ENCODE results near the gene NANOS1.

Gene NANOS1

DNA sequence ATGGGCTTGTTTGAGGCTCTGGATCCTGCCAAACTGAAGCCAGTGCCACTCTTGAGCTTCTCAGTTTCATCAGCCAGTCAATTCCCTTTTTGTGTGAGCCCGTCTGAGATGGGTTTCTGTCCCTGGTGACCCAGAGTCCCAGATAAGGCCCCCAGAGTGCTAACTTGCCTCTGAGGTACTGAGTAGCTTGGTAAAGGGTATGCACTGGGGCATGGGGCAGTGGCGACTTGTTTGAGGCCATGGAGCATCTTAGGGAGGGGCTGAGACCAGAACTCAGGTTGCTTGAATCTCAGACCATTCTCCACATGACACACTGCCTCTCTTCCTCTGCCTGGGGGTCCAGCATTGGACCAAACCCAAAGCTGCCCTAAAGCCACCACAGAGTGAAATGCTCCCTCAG, 35.2 kb upstream of the NANOS1 start:
- H3K79me2 ChIP-seq (ENCODE audit: low read length) = no peaks in the 10 kb centered on the region
- no peak overlapping the region for H3K4me3 ChIP-seq (ENCODE audit: low read length)
- no peaks in the 10 kb centered on the region for H3K4me1 ChIP-seq (ENCODE audit: low read length)
- no peak for TF ChIP-seq EZH2phosphoT487 (IDR thresholded peaks at IDR 0.05; ENCODE audit: low read depth)
- TF ChIP-seq, protein P1, sequence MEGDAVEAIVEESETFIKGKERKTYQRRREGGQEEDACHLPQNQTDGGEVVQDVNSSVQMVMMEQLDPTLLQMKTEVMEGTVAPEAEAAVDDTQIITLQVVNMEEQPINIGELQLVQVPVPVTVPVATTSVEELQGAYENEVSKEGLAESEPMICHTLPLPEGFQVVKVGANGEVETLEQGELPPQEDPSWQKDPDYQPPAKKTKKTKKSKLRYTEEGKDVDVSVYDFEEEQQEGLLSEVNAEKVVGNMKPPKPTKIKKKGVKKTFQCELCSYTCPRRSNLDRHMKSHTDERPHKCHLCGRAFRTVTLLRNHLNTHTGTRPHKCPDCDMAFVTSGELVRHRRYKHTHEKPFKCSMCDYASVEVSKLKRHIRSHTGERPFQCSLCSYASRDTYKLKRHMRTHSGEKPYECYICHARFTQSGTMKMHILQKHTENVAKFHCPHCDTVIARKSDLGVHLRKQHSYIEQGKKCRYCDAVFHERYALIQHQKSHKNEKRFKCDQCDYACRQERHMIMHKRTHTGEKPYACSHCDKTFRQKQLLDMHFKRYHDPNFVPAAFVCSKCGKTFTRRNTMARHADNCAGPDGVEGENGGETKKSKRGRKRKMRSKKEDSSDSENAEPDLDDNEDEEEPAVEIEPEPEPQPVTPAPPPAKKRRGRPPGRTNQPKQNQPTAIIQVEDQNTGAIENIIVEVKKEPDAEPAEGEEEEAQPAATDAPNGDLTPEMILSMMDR (IDR thresholded peaks at IDR 0.05; ENCODE audit: low read depth, low read length) = no peak
- H2AFZ ChIP-seq (ENCODE audit: low read depth, low read length) = no peak overlapping the region
- H3K9ac ChIP-seq (ENCODE audit: low read length) = no peak overlapping the region
- no peak overlapping the region for H3K27ac ChIP-seq (ENCODE audit: low read length)
- no peaks in the 10 kb centered on the region for H4K20me1 ChIP-seq (ENCODE audit: insufficient read depth, low read length)
- no peaks in the 10 kb centered on the region for H3K36me3 ChIP-seq (replicated peaks; ENCODE audit: low read depth, low read length)
- H3K4me2 ChIP-seq (ENCODE audit: low read length) = no peak overlapping the region
- H3K9me3 ChIP-seq (ENCODE audit: insufficient read depth, low read length) = no peaks in the 10 kb centered on the region
- H3K27me3 ChIP-seq (ENCODE audit: low read depth, low read length) = peaks cover 39% of the 10 kb centered on the region

GRCh38 chr10:118995739-118996138, 33.8 kb upstream of the NANOS1 start:
- no peak overlapping the region for H2AFZ ChIP-seq (ENCODE audit: low read depth, low read length)
- TF ChIP-seq EZH2phosphoT487 (IDR thresholded peaks at IDR 0.05; ENCODE audit: low read depth) = no peak
- TF ChIP-seq, protein P1 (IDR thresholded peaks at IDR 0.05; ENCODE audit: low read depth, low read length) = no peak
- no peak overlapping the region for H3K4me3 ChIP-seq (ENCODE audit: low read length)
- no peaks in the 10 kb centered on the region for H3K36me3 ChIP-seq (replicated peaks; ENCODE audit: low read depth, low read length)
- H3K9ac ChIP-seq (ENCODE audit: low read length) = no peak overlapping the region
- no peaks in the 10 kb centered on the region for H3K4me1 ChIP-seq (ENCODE audit: low read length)
- no peaks in the 10 kb centered on the region for H3K9me3 ChIP-seq (ENCODE audit: insufficient read depth, low read length)
- H3K27ac ChIP-seq (ENCODE audit: low read length) = no peak overlapping the region
- H3K79me2 ChIP-seq (ENCODE audit: low read length) = no peaks in the 10 kb centered on the region
- H4K20me1 ChIP-seq (ENCODE audit: insufficient read depth, low read length) = no peaks in the 10 kb centered on the region
- H3K4me2 ChIP-seq (ENCODE audit: low read length) = no peak overlapping the region
- peaks cover 33% of the 10 kb centered on the region for H3K27me3 ChIP-seq (ENCODE audit: low read depth, low read length)

GRCh38 chr10:118997379-118997778, 32.1 kb upstream of the NANOS1 start:
- Histone ChIP-seq H3K9me3 (ENCODE audit: insufficient read depth, low read length) (no peaks in the 10 kb centered on the region), H2AFZ (ENCODE audit: low read depth, low read length) (no peak overlapping the region), H3K27ac (ENCODE audit: low read length) (no peak overlapping the region), H3K4me1 (ENCODE audit: low read length) (no peaks in the 10 kb centered on the region), H3K79me2 (ENCODE audit: low read length) (no peaks in the 10 kb centered on the region), H3K9ac (ENCODE audit: low read length) (no peak overlapping the region), H3K4me2 (ENCODE audit: low read length) (no peak overlapping the region), H4K20me1 (ENCODE audit: insufficient read depth, low read length) (no peaks in the 10 kb centered on the region), H3K4me3 (ENCODE audit: low read length) (no peak overlapping the region), H3K36me3 (replicated peaks; ENCODE audit: low read depth, low read length) (no peaks in the 10 kb centered on the region), H3K27me3 (ENCODE audit: low read depth, low read length) (peaks cover 19% of the 10 kb centered on the region)
- TF ChIP-seq, protein P1 (IDR thresholded peaks at IDR 0.05; ENCODE audit: low read depth, low read length) = no peak
- no peak for TF ChIP-seq EZH2phosphoT487 (IDR thresholded peaks at IDR 0.05; ENCODE audit: low read depth)

GRCh38 chr10:118998183-118998582, 31.3 kb upstream of the NANOS1 start:
- no peaks in the 10 kb centered on the region for H3K36me3 ChIP-seq (replicated peaks; ENCODE audit: low read depth, low read length)
- TF ChIP-seq EZH2phosphoT487 (IDR thresholded peaks at IDR 0.05; ENCODE audit: low read depth) = no peak
- TF ChIP-seq, protein P1 (IDR thresholded peaks at IDR 0.05; ENCODE audit: low read depth, low read length) = no peak
- H3K4me3 ChIP-seq (ENCODE audit: low read length) = no peak overlapping the region
- H4K20me1 ChIP-seq (ENCODE audit: insufficient read depth, low read length) = no peaks in the 10 kb centered on the region
- no peaks in the 10 kb centered on the region for H3K4me1 ChIP-seq (ENCODE audit: low read length)
- H3K27me3 ChIP-seq (ENCODE audit: low read depth, low read length) = peaks cover 17% of the 10 kb centered on the region
- H3K9me3 ChIP-seq (ENCODE audit: insufficient read depth, low read length) = no peaks in the 10 kb centered on the region
- no peak overlapping the region for H2AFZ ChIP-seq (ENCODE audit: low read depth, low read length)
- H3K4me2 ChIP-seq (ENCODE audit: low read length) = no peak overlapping the region
- H3K79me2 ChIP-seq (ENCODE audit: low read length) = no peaks in the 10 kb centered on the region
- no peak overlapping the region for H3K9ac ChIP-seq (ENCODE audit: low read length)
- H3K27ac ChIP-seq (ENCODE audit: low read length) = no peak overlapping the region
